ENCODE measurements around the gene SLC35A5.

SLC35A5 gene

DNA sequence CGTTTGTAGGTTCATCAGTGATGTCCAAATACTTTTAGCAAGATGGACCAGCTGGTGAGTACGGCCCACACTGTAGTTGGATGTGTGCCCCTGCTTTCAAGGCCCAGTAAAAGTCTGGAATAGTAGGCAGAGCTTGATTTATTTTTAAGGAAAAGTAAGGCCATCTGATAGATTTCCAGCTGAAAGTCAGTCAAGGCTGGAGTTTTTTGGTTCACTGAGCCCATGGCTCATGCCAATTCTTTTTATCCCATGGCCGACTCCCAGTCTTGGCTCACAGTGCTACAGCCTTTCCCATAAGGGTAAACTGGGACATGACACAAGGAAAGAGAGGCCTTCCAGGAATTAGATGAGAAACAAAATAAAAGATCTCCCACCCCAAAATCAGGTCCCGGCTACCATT is 65.6 kb downstream of the SLC35A5 start:
- DNase-seq (ENCODE audit: low spot score), result no peak

DNA sequence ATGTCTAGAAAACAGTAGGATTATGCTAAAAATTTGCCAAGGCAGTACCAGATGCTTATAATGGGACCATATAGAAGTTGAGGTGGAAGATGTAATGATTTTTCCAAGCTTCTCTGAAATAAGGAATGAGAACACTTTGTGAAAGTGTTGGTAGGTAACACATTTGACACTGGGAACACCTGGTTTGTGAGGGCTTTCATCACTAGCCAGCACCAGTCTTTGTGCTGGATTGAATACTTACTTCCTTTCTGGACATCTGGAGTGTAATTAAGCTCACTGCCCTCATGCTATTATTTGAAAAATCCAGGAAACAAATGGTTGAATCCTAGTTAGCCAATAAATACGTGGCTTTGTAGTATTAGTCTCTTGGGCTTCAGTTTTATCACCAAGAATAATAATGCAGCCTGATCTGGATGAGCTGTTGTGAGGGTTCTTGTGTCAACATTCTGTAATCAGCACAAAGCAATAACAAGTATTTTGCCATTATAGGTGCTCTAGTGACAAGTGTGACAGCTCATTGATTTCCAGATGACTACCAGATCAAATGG is 66.1 kb downstream of the SLC35A5 start:
- DNase-seq (ENCODE audit: low spot score), result no peak

DNA sequence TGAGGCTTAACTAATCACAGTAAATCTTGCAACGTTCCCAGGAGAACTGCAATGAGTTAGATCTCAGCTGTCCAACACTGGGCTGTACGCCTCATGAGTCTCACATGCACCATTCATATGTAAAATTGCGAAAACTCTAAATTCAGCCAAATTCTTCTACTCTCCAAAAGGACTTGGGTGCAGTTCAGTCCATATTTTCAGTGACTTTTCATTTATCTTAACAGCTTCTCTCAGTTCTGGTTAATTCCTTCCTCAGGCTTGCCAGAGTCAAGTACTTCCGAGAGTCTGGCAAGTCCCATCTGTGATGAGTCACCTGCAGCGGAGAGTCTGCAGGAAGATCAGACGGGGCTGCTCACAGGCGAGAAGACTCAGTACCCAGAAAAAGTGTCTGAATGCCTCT is 67.6 kb downstream of the SLC35A5 start:
- no peak for DNase-seq (ENCODE audit: low spot score)

DNA sequence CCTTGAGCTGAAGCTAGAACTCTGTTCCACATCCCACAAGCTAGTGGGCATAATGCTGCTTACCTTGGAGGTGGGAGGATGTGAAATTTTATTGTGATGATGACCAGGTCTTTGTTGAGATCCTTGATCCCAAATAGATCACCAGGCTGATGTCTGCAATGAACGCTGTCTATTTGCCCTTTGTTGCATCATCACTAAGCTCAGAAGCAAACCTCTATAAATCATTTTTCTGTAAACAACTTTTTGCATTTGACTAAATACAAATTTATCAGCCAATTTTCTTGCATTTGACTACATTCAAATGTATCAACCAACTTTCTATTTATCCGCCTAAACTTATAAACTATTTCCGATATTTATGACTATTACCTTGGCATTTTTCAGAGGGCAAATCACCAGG is 69.4 kb downstream of the SLC35A5 start:
- DNase-seq (ENCODE audit: low spot score), result no peak

DNA sequence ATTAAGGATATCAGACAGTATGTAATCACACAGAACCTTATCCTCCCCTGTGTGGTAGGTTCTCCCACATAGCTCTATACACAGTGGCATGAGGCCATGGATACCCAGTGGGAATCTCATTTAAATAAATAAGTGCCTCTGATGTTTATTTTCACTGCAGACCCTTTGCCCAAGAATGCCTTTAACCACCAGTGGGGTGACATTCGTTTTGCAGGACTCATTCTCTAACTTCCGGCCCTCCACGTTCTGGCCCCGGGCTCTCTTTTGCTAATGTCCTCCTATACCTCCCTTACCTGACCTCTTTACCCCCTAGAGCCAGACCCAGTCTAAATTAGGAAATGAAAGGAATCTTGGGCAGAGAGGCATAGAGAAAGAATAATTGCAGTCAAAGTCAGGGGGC is 70.8 kb downstream of the SLC35A5 start:
- no peak for DNase-seq (ENCODE audit: low spot score)

DNA sequence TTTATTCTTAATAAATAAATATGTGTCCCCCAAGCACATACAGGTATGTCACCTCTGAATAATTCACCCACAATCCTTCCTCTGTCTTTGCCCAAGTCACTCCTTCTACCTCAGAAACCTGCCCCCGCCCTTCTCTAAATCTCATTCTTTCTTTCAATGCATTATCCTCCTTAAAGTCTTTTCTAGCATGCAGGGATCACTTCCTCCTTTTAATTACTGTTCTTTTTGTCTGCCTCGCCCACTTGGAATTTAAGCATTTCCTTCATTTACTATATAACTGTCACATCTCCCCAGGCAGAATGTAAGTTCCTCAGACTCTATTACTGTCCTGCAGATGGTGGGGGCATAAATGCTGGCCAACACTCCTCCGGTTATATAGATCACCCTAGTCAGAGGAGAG is 71.3 kb downstream of the SLC35A5 start:
- DNase-seq (ENCODE audit: low spot score), result no peak

DNA sequence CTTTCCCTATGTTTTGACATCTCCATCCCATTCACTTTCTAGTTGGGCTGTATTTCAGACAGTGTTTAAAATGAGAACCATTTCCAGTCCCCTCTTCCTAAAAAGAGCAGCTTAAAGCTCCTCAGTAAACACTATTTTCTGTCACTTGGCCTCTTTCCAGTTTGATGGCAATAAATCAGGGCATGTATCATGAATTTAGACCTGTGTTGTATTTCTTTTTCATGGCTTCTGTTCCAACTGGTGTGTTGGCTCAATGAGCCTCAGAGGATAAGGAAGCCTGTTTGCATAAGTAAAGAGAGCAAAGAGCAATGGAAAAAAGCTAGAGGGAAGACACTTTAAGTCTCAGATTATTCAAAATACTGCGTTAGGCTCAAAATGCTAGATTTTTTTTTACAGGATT is 71.9 kb downstream of the SLC35A5 start:
- DNase-seq (ENCODE audit: low spot score), result no peak

DNA sequence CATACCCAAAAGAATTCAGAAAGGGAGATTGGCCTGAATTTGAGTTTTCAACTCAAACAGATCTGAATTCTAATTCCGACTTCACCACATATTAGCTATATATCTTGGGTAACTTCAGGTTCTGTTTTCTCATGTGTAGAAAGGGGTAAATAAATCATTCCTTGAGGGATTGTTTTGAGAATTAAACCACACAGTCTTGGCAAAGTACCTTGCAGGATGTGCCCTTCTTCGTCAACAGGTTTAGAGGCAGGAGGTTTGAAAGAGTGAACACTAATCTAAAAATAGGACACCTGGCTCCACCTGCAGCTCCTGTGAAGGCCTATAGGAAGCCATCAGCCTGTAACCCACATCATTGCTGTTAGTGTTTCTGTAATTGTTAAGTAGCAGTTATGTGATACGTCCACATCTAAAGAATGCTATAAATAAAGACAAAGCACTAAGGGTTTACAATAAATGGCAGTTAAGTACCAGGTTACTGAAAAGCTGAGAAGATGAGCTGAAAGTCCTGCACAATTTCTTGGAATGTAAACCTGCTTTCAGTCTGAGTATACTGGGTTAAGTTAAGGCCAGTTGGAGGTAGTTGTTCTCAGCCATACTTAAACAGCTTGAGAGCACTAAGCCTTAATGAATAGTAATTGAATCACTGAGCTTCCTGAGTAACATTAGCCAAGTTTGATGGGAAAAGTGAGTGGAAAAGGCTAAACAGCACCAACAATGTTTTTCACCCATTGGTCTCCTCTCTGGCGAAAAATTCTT is 73.1 kb downstream of the SLC35A5 start:
- no peak for DNase-seq (ENCODE audit: low spot score)
